Measurements from ENCODE around the gene RRP1B.

RRP1B gene

DNA sequence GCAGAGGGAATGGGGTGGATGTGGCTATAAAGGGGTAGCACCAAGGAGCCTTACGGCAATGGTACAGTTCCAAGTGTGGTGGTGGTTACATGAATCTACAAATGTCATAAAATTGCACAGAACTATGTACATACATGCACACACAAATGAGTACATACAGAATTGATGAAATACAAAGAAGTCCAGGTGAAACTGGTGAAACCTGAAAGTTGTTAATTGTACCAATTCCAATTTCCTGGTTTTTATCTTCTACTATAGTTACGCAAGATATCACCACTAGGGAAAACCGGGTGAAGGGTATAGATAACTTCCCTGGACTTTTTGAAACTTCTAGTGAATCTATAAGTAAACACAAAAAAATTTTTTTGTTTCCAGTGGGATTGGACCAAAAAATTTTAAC lies 19.0 kb upstream of the RRP1B start:
- Histone ChIP-seq H4K20me1 (ENCODE audit: insufficient read depth, low read length) (no peaks in the 10 kb centered on the region), H3K4me1 (ENCODE audit: low read length) (peaks cover 8% of the 10 kb centered on the region; the same call in 1 of the 2 replicates)

DNA sequence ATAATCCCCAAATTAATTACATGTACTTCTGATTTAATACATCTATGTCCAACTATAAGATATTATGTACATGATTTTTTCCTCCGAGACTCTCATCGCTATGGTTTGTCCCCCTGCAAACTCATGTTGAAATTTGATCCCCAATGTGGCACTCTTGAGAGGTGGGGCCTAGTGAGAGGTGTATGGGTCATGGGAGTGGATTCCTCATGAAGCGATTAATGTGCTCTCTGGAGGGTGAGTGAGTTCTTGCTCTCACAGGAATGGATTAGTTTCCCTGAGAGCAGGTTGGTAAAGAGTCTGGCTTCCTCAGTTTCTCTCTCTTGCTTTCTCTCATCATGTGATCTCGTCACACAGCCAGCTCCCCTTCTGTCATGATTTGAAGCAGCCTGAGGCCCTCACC lies 16.2 kb upstream of the RRP1B start:
- Histone ChIP-seq H3F3A (ENCODE audit: insufficient read depth, low read length) (peaks cover 13% of the 10 kb centered on the region; the same call in 1 of the 2 replicates), H3K36me3 (replicated peaks; ENCODE audit: insufficient read depth, low read length) (no peaks in the 10 kb centered on the region), H3K9me2 (replicated peaks; ENCODE audit: insufficient read depth, low read length) (no peaks in the 10 kb centered on the region), H3K4me1 (ENCODE audit: low read length) (peaks cover 17% of the 10 kb centered on the region), H3K4me2 (ENCODE audit: low read depth, low read length) (no peak overlapping the region), H3K9ac (ENCODE audit: low read length) (no peak overlapping the region), H3K4me3 (ENCODE audit: low read length) (no peak overlapping the region), H4K20me1 (ENCODE audit: insufficient read depth, low read length) (no peaks in the 10 kb centered on the region), H3K27me3 (replicated peaks; ENCODE audit: insufficient read depth, low read length) (no peaks in the 10 kb centered on the region), H3K9me3 (replicated peaks; ENCODE audit: insufficient read depth, low read length) (no peaks in the 10 kb centered on the region), H2AFZ (ENCODE audit: low read length) (no peak overlapping the region), H3K79me2 (ENCODE audit: low read length) (no peaks in the 10 kb centered on the region), H3K27ac (ENCODE audit: low read length) (no peak overlapping the region)
- TF ChIP-seq EZH2 (optimal IDR thresholded peaks at IDR 0.05; ENCODE audit: low read depth, low read length) (no peak), EZH2phosphoT487 (IDR thresholded peaks at IDR 0.05; ENCODE audit: low read length) (no peak)
- TF ChIP-seq, protein P1, sequence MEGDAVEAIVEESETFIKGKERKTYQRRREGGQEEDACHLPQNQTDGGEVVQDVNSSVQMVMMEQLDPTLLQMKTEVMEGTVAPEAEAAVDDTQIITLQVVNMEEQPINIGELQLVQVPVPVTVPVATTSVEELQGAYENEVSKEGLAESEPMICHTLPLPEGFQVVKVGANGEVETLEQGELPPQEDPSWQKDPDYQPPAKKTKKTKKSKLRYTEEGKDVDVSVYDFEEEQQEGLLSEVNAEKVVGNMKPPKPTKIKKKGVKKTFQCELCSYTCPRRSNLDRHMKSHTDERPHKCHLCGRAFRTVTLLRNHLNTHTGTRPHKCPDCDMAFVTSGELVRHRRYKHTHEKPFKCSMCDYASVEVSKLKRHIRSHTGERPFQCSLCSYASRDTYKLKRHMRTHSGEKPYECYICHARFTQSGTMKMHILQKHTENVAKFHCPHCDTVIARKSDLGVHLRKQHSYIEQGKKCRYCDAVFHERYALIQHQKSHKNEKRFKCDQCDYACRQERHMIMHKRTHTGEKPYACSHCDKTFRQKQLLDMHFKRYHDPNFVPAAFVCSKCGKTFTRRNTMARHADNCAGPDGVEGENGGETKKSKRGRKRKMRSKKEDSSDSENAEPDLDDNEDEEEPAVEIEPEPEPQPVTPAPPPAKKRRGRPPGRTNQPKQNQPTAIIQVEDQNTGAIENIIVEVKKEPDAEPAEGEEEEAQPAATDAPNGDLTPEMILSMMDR (IDR thresholded peaks at IDR 0.05; ENCODE audit: low read length), result no peak
- DNase-seq, result no peak

More for the DNA sequence above, 19.0 kb upstream of the RRP1B start:
- Histone ChIP-seq H3F3A (ENCODE audit: insufficient read depth, low read length) (peaks cover 3% of the 10 kb centered on the region; the same call in 1 of the 2 replicates), H3K4me2 (ENCODE audit: low read depth, low read length) (no peak overlapping the region), H3K79me2 (ENCODE audit: low read length) (no peaks in the 10 kb centered on the region), H2AFZ (ENCODE audit: low read length) (no peak overlapping the region), H3K9me3 (replicated peaks; ENCODE audit: insufficient read depth, low read length) (no peaks in the 10 kb centered on the region), H3K9ac (ENCODE audit: low read length) (no peak overlapping the region), H3K27me3 (replicated peaks; ENCODE audit: insufficient read depth, low read length) (no peaks in the 10 kb centered on the region), H3K36me3 (replicated peaks; ENCODE audit: insufficient read depth, low read length) (no peaks in the 10 kb centered on the region), H3K4me3 (ENCODE audit: low read length) (no peak overlapping the region), H3K27ac (ENCODE audit: low read length) (no peak overlapping the region), H3K9me2 (replicated peaks; ENCODE audit: insufficient read depth, low read length) (no peaks in the 10 kb centered on the region)
- TF ChIP-seq EZH2phosphoT487 (IDR thresholded peaks at IDR 0.05; ENCODE audit: low read length) (no peak), EZH2 (optimal IDR thresholded peaks at IDR 0.05; ENCODE audit: low read depth, low read length) (no peak)
- TF ChIP-seq, protein P1 (IDR thresholded peaks at IDR 0.05; ENCODE audit: low read length), result no peak
- no peak for DNase-seq

DNA sequence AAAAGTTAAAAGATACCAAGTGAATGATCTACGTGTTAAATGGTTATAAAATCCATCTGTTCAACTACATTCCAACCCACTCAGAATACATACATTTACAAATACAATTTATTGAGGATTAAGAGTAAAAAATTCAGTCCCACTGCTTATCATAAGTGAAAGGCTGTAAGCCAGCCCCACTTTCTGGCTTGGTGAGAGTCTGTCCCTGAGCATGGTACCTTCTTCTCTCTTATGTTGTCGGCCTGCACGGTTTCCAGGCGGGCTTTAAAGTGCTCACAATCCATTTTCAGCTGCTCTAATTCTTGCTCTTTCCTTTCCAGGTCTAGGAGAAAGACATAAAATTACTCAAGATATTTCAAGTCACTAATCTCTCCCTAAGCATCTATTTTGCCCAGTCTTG lies 15.3 kb upstream of the RRP1B start:
- no peak overlapping the region for H3K4me2 ChIP-seq (ENCODE audit: low read depth, low read length)
- no peaks in the 10 kb centered on the region for H3K27me3 ChIP-seq (replicated peaks; ENCODE audit: insufficient read depth, low read length)
- TF ChIP-seq, protein P1 (IDR thresholded peaks at IDR 0.05; ENCODE audit: low read length), result no peak
- TF ChIP-seq EZH2 (optimal IDR thresholded peaks at IDR 0.05; ENCODE audit: low read depth, low read length), result no peak
- TF ChIP-seq EZH2phosphoT487 (IDR thresholded peaks at IDR 0.05; ENCODE audit: low read length), result no peak

More for the DNA sequence above, 15.3 kb upstream of the RRP1B start:
- Histone ChIP-seq H3K4me3 (ENCODE audit: low read length) (no peak overlapping the region), H3F3A (ENCODE audit: insufficient read depth, low read length) (peaks cover 13% of the 10 kb centered on the region; the same call in 1 of the 2 replicates), H3K9me3 (replicated peaks; ENCODE audit: insufficient read depth, low read length) (no peaks in the 10 kb centered on the region), H3K9ac (ENCODE audit: low read length) (no peak overlapping the region), H3K27ac (ENCODE audit: low read length) (no peak overlapping the region), H3K4me1 (ENCODE audit: low read length) (peaks cover 17% of the 10 kb centered on the region), H3K9me2 (replicated peaks; ENCODE audit: insufficient read depth, low read length) (no peaks in the 10 kb centered on the region), H4K20me1 (ENCODE audit: insufficient read depth, low read length) (no peaks in the 10 kb centered on the region), H3K79me2 (ENCODE audit: low read length) (no peaks in the 10 kb centered on the region), H3K36me3 (replicated peaks; ENCODE audit: insufficient read depth, low read length) (no peaks in the 10 kb centered on the region), H2AFZ (ENCODE audit: low read length) (no peak overlapping the region)
- DNase-seq, result no peak
